Measurements from ENCODE around the gene MTR.

The MTR gene

DNA sequence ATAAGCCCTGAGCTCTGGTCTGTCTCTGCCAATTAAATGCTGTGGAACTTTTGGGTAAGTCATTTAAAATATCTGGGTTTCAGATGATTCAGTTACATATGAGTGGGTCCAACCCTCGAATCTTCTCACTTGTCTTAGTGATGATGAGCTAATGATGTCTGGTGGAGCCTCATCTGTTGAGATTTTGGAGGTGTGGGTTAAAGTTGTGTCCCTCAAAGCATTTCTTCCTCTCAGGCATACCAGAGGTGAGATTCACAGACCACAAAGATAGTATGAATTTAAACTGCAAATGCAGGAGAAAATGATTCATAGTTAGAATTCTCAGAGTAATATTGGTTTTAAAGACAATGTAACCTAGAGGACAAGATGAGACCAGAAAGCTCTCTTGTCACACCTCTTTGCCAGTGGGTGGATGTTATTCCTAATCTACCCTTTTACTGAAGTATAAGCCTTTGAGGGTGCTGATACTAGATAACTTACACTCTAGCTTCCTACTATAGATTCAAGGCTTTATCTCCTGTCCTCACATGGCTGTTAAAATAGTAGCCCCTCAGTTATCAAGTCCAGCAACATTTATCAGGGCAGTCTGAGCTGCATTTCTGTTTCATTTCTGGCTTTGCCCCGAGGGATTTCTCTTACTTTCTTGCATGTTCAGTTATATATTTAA lies 118.4 kb downstream of the MTR start:
- DNase-seq, result no peak

DNA sequence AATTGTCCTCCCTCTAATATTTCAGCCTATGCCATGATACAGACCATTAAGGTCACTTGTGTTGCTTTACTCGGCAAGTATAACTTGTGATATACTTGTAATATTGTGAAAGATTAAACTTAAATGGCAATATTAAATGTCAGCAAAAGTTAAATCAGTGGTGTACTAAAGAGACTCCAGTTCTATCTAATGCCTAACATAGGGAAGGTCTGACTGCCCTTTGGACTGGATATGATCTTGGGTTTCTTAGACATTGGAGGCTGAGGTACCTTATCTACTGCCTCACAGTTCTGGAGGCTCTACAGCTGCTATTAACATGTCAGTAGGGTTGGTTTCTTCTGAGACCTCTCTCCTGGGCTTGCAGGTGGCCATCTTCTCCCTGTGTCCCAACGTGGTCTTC lies 119.3 kb downstream of the MTR start:
- DNase-seq, result no peak

DNA sequence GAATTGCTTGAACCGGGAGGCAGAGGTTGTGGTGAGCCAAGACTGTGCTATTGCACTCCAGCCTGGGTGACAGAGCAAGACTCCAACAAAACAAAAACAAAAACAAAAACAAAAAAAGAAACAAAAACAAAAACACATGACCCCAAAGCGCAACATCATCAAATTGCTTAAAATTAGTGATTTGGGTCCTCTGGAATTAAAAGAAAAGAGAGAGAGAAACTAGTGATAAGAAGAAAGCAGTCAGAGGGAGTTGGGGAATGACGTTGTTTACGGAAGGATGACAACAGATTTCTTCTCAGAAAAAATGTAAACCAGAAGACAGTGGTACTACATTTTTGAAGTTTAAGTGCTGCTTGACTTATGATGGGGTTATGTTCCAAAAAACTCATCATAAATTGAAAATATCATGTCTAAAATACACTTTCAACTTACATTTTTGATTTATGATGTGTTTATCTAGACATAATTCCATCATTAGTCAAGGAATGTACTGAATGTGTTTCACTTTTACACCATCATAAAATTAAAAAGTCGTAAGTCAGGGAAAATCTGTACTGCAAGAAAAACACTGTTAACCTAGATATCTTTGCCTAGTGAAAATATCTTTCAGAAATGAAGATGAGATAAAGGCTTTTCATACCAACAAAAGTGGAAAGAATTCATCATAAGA lies 121.2 kb downstream of the MTR start:
- no peak for DNase-seq

DNA sequence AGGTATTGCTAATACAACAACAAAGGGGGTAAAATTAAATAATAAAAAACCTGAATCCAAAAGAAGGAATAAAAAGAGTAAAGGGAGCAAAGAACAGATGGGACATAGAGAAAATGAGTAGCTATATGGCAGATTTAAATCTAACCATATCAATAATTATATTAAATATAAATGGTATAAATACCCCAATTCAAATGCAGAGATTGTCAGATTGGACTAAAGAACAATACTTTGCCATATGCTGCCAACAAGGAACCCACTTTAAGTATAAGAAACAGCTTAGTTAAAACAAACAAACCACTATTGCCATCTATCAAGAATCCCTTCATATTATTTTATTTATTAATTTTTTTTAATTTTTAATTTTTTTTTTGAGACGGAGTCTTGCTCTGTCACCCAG lies 122.4 kb downstream of the MTR start:
- no peak for DNase-seq

DNA sequence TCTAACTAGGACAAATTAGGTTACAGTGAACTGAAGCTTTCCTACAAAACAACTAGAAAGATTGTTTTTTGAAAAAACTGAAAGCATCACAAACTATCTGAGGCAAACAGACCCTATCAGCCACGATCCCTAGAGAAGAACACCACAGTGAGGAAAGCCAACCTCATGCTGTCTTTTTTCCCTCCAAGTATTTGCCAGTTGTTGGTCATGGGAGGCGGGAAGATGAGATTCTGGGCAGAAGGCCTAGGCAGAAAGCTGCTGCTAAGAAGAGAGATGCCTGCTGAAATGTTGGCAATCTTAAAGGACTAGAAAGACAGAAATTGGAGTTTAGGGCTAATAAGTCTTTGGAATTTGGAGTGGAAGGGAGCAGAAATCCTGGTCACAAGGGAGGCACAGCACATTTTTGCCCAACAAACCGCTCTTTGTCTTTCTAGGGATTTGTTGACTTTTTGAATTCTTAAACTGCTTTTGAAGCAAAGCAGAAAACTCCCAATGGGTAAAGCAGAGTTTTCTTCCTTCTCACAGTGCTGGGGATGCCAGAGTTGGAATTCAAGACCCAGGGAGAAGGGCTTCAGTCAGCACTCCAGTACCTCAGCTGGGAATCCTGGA lies 125.3 kb downstream of the MTR start:
- no peak for DNase-seq

DNA sequence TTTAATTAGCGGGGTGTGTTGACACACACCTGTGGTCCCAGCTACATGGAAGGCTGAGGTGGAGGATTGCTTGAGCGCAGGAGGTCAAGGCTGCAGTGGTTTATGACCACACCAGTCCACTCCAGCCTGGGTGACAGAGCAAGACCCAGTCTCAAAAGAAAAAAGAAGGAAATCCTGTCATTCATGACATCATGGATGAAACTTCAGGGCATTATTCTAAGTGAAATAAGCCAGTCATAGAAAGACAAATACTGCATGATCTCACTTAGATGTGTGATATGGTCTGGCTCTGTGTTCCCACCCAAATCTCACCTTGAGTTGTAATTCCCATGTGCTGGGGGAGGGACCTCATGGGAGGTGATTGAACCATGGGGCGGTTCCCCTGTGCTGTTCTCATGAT lies 126.5 kb downstream of the MTR start:
- DNase-seq, result no peak

DNA sequence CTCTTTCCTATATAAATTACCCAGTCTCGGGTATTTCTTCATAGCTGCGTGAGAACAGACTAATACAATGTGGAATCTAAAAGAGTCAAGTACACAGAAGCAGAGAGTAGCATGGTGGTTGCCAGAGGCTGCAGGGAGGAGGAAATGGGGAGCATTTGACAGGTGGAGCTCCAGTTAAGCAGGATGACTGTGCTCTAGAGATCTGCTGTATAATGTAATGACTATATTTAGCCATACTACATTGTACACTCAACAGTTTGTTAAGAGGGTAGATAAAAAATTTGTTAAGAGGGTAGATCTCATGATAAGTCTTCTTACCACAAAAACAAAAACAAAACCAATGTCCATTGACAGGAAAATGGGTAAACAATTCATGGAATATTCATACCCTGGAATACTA lies 127.1 kb downstream of the MTR start:
- DNase-seq, result no peak

DNA sequence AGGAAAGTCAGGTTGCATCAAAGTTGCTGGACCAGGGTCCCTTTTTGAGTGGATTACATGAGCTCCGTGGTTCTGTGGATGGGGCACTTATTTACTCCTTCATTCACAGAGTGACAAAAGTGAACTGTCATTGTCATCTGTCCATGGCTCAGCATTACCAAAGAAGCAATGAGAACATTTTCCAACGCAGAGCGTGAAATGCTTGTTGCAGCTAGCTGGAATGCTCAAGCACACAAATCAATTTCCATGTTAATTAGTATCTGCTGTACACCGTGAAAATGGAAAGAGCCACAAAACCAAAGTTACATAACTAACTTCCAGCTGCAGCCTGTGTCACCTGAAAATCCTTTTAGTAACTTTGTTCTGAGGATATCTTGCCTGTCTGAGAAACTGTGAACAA lies 130.3 kb downstream of the MTR start:
- no peak for DNase-seq

DNA sequence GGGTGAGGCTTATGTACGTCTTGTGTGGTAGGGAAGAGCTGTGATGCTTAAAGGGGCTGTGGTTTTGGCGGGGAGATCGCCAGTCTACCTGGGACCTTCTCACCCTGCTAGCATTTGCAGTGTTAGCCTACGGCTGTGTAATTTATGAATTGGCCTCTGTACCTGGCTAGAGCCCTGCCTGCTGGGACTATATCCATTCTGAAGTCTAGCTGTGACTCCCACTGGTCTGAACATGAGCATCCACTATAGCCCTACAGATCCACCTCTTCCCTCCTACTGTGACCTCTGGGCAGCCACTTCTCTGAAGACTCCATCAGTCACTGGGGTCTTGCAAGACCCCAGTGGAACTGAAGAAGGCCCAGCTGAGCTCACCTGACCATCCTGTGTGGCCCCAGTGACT lies 135.4 kb downstream of the MTR start:
- DNase-seq, result no peak

DNA sequence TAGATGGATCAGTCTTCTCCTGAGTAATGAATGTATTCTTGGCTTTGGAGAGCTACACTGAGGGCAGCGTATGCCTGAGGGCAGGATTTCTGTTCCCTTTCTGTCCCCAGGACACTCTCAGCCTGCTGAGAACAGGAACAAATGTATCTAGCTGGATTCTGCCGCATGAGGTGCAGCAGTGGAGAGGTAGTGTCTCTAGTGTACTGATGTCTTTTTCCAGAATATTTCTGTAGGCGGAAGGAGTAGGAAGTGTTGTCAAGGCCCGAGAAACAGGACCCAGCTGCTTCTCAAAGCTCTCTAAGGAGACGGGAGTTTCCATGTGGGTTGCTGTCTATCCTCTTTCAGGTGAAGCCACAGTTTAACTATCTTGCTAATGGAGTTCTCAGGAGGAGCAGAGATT lies 143.7 kb downstream of the MTR start:
- DNase-seq, result no peak

DNA sequence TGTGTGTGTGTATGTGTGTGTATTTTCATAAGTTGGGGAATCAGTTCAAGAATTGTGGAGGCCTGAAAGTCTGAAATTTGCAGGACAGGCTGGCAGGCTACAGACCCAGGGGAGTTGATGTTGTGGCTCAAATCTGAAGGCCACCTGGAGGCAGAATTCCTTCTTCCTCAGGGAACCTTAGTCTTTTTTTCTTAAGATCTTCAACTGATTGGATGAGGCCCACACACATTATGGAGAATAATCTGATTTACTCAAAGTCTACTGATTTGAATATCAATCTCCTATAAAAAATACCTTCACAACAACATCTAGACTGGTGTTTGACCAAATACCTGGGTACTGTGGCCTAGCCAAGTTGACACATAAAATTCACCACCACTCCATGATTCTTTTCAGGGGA lies 147.3 kb downstream of the MTR start:
- no peak for DNase-seq

DNA sequence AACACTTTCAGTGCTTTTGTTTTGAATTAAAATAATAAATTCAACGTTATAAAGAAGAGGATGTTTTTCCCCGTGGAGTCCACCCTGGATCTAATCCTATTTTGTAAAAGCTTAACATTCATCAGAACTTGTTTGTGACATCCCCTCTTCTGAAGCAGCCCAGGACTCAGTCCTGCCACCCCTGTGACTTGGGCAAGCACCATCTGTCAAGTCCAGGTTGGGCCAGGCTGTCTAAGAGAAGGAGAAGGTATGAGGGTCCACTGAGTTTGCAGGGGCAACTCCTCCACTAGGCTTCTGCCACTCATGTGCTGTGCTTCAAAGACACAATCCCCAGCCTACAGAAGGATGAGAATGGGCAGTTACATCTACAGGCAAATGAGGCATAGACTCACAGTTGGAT lies 149.5 kb downstream of the MTR start:
- DNase-seq, result no peak

DNA sequence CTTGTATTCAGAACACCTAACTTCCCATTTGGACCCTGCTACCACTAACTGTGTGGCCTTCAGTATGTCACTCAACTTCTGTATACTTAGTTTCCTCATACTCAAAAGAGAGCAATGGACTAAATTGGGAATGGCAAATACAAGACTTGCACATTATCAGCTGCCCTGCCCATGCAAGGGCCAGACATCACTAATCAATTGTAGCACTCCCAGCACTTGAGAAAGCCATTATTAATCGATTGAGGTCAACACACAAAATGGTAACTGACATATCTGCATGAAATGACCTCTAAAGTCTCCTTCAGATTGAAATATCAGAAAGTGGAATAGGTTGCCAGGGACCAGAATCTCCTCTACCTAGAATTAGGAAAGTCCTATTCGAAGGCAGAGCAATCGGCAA lies 149.9 kb downstream of the MTR start:
- no peak for DNase-seq

DNA sequence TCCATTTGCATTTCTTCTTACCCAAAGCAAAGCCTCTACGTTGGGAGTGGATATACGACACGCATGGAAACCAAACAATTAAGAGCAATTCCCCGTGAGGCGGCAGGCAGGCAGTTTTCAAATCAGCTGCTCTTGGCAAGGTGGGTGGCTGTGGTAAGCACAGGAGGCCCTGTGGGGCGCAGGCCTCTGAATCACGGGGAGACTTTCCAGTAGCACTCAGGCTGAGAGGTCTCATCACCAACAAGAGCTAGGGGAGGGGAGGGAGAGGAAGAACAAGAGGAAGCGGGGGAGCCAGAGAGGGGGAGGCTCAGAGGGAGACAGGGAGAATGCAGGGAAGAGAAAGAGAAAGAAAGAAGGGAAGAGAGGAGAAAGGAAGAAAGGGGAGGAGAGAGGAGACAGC lies 152.7 kb downstream of the MTR start:
- no peak for DNase-seq

DNA sequence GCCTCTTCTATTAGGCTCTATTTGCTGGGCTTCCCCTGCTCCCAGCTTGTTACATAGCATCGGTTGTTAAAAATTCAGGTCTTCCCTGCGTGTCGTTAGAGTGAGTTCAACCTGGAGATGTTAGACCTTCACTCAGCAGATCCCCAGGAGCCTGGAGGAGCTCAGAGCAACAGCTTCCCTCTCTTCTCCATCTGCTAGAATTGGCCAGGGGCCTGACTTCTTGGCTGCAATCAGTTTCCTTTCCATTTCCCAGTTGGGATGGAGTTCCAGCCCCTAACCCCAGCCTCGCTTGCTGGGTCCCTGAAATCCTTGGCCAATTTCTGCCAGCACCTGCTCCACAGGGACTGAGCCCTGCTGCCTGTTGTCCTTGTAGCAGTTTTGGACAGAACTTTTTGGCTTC lies 153.3 kb downstream of the MTR start:
- no peak for DNase-seq

DNA sequence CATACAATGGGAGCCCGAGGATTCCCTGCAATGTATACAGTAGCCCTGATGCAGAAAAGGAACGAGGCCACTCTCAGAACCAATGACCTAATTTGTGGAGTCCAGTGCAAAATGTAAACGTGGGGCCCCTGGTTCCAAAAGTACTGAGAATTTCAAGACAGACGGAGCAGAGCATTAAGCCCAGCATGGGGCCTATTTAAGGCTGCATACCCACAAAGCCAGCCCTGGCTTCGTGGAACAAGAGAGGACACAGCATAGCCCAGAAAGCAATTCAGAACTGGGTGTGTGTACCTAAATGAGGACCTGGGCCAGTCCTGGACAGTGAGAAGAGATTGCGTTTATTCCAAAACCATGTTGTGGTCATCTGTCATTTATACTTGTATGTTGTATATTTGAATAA lies 153.9 kb downstream of the MTR start:
- DNase-seq, result no peak

DNA sequence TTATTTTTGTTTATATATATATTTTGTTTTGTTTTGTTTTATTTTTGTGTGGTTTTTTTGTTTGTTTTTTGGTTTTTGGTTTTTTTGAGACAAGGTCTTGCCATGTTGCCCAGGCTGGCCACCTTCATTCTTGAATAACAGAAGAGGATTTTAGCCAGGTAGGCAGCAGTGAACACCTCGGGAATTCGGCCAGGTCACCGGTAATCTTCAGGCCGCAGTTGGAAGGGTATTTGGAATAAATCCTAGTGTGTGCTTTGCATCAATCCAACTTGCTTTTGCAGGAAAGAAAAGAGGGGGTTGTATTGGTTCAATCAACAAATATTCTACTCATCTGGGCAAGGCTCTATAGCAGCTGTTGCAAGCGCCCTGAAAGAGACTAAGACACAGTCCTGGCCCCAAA lies 155.3 kb downstream of the MTR start:
- DNase-seq, result no peak

DNA sequence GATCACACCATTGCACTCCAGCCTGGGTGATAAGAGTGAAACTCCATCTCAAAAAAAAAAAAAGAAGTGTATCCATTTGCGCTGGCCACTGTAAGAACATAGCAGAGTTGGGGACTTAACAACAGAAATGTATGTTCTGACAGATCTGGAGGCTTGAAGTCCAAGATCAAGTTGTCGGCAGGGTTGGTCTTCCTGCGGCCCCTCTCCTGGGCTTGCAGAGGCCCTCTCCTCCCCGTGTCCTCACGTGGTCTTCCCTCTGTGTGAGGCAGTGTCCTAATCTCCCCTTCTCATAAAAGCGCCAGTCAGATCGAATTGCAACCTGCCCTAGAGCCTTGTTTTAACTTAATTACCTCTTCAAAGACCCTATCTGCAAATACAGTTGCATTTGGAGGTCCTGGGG lies 156.6 kb downstream of the MTR start:
- no peak for DNase-seq

DNA sequence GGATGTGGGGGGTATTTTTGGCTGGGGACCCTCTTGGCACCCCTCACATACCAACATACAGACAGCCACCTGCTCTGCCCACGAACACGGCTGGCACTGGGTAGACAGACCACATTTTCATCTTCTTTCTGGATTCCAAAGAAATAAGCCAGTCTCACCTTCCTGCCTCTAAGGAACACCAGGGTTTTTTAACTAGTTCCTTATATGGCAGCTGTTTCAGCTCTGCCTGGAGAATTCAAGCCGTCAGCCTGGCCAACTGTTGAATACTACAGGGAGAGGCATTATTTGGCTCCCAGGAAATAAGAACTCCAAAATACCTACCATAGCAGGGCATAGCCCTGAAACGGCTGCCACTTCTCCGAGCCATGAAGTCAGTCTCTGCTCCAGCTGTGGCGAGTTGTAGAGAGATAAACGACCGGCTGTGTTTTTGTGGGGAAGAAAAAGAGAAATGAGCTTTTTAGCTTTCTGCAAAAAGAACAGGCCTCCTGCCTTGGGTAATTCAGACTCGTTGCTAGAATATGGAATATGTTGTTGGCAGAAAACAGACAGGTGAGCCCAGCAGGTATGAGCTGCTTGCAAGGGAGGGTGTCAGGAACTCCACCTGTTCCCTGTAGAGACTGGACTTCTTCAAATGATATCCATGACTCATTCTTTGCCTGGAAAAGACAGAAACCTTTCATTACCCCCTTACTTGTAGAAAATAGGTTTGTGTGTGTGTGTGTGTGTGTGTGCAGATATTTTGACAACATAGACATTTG lies 157.3 kb downstream of the MTR start:
- no peak for DNase-seq

DNA sequence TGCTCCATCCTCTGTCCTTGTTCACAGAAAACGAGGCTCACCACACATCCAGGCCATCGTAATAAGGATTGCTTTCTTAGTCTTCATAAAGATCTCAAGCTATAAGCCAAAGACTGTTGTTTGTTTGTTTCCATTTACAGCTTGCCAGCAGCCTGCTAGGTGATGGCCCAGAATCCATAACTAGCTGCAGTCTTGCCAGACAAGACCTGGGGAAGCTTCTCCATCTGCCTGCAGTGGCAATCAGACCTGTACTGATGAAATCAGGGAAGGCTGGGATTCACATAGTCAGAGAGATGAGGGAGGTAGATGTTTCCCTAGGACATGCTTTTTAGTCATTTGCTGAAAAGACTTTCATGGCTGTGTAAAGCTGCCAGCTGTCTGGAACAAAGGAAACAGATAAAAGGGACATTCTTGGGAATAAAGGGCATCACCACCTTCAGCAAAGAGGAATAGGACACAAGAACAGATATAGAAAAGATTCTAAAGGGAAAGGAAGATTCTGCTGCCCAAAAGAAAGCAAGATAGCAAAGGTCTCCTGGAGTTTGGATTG lies 158.1 kb downstream of the MTR start:
- DNase-seq, result no peak
